RKO (cell line): ENCODE data around the gene KMT2E.

Experiments
- DNase-seq: peaks from one replicate; pipeline ENCODE4 v3.0.0-alpha.2; 2016; ENCODE audit warnings: low spot score

The KMT2E gene

DNA sequence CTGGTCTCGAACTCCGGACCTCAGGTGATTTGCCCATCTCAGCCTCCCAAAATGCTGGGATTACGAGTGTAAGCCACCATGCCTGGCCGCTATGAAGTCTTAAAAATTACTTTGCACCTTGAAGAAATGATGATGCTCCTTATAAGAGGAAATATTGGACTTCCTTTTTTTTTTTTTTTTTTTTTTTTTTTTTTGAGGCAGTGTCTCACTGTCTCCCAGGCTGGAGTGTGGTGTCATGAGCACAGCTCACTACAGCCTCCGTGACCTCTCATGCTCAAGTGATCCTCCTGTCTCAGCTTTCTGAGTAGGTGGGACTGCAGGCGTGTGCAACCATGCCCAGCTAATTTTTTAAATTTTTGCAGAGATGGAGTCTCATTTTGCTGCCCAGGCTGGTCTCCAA is 65.3 kb downstream of the KMT2E start:
- no peak for DNase-seq

DNA sequence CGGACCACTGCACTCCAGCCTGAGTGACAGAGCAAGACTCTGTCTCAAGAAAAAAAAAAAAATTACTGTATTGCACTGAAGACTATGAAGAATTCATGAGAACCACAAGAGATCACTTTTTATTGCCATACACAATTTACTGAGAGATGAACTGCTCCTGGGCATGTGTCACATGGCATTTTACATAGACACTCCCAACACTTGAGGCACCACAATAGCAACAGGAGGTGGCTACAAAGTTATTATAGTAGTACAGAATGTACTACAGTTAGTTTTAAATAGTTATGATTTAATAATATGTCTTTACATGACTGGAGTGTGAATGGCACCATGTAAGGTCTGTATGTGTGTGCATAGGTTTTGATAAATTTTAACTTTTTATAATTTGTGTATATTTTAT is 70.6 kb downstream of the KMT2E start:
- DNase-seq = no peak

DNA sequence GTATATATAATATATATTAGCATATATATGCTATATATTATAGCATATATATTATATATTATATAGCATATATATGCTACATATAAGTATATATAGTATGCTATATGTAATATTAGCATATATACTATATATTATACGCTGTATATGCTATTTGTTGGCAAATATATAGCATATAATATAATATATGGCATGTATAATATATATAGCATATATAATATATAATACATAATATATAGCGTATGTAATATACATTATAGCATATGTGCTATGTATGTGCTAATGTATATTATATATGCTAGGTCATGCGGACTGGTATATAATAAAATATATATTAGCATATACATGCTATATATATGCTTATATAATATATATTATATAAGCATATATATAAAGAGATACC is 72.8 kb downstream of the KMT2E start:
- no peak for DNase-seq

DNA sequence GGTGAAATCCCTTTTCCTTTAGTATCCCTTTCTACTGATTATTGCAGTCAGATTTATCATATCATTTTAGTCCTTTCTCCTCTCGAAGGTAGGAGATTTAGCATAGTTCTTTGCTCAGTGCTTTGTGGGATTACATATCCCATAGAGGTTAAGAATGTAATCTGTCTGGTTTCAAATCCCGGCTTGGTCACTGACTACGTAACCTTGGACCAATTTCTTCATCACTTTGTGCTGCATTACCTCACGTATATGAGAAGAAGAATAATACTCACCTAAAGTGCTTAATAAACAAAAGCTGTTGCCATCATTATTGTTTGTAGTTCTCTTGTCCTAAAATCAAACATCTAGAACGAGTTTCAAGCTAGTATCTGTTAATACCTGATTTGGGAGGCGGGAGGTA is 74.0 kb downstream of the KMT2E start:
- no peak for DNase-seq

DNA sequence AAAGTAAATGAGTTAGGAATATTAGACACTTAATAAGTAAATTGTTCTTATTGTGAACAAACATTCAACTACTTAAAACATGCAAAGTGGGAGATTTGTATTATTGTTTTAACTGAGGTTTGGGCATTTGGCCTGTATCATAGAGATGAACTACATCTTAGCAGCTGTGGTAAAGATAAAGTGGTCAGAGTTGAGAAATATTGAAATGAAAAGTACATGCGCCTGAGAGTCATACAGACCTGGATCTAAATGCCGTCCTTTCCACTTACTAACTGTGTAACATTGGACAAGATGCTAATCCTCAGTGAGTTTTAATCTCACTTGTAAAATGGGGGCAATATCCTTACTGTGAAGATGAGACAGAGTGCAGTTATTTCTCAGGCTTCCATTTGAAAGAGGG is 74.5 kb downstream of the KMT2E start:
- DNase-seq = no peak

DNA sequence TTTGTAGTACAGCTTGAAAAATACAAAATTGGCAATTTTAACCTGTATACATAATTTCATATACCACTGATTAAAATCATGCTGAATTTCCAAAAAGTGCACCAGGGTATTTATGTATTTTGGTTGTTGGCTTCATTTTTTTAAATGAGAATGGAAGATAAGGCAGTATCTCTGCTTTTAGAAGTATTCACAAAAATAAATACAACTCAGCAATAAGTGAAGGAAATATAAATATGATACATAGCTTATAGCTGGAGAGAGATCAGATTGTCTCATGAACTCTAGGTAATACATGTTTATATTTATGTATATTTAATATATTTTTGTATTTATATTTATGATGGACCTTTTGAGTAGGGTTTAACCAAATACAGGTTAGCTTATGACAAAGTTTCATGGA is 81.0 kb downstream of the KMT2E start:
- no peak for DNase-seq

DNA sequence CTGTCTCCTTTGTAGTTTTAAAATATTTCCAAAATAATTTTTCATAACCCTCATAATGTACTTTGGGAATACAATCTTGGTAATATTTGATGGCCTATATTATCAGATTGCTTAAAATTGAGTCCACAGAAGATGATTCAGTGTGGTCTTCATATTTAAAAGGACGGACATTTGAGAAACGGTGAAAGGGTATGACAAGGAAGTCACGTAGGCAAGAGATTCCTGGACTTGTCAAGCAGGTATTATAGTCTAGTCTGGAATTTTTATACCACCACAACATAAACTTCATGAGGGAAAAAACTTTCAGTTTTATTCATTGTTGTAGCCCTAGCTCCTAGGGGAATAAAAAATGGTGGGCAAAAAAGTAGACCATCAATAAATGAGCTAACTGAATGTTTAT is 82.3 kb downstream of the KMT2E start:
- no peak for DNase-seq

DNA sequence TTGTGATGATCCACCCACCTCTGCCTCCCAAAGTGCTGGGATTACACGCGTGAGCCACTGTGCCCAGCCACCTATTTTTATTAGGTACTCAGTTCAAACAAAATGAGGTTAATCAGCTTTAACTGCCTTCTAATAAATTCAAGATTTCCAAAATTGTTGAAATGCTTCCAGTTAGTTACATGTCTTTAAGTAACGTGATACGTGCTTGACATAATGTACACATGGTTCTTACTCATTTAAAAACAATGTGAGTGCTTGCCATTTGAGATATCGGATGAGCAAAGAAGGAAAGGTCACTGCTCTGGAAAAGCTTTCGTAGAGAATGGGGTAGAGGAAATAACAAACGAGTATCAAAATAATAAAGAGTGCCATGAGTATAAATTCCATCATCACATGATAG is 83.6 kb downstream of the KMT2E start:
- DNase-seq = peak; percentile 37

DNA sequence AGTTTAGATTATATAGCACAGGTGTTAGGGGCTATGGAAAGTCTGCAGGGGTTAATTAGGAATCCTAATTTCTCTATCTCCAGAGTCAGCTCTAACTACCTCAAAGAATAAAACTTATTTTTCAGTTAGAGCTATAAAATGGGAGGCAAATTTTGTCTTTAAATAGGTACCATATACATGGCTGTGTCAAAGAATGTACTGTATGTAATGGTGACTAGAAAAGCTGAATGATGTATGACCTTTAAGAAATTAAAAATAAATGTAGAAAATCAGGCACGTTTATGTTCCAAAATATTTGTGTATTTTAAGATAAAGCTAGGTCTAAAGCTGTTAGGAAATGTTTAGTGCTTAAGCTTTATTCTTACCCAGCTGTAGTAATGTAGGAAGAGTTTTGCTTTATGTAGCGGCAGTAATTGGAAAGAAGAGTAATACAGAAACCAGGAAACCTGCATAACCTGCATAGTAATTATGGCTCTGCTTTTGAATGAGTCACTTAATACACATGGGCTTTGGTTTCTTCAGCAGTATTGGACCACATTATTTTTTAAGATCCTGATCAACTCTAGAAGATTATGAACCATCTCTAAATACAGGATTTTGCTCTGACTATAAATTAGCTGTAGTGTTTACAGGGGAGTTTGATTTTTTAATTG is 85.0 kb downstream of the KMT2E start:
- no peak for DNase-seq

DNA sequence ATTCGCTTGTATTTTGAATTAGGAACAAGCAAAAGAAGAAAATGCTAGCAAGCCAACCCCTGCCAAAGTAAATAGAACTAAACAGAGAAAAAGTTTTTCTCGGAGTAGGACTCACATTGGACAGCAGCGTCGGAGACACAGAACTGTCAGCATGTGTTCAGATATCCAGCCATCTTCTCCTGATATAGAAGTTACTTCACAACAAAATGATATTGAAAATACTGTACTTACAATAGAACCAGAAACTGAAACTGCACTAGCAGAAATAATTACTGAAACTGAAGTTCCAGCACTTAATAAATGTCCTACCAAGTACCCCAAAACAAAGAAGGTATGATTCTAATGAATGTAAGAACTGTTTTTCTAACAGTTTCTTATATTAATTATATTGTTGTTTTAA is 87.9 kb downstream of the KMT2E start:
- DNase-seq = no peak

DNA sequence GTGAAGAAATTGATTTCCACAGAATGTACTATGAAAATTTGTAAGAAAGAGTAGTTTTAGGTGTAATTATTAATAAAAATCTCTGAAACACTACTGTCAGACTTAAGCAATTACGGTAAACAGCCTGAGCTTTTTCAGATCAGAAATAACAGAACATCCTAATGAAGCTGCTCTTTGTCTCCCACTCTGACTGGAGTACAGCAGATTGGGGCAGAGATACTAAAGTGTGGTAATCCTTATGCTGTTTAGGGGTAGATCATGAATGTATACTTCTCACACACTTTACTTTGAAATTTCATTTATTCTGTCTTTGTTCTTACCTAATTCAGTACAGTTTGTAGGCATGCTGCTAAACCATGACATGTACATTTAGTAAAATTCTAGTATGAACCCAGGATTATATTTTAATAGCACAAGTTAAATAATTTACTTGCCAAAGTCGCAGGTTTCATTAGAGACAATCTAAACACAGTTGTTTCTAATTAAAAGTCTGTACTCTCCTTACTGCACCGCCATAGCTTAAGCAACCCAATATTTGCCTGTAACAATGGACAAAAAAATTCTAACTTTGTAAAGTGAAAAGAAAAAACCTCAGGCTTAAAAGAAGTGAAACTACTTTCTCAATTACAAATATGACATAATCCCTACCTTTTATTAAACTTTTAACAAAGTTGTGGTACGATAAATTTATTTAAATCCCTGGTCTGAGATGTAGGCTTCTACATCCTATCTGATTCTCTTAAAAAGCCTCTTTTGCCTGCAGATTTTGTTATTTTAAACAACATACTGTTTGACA is 88.8 kb downstream of the KMT2E start:
- no peak for DNase-seq

DNA sequence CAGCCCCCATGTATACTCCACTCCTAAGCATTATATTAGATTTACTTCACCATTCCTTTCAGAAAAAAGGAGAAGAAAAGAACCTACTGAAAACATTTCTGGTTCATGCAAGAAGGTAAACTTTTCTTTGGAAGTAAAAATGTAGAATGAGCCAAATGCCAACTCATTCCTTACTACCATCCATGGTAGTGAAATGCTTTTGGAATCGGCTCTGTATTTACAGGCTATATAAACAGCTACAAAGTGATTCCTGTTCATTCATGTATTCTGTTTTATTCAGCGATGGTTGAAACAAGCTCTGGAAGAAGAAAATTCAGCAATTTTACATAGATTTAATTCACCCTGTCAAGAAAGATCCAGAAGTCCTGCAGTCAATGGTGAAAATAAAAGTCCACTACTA is 91.6 kb downstream of the KMT2E start:
- DNase-seq = no peak

DNA sequence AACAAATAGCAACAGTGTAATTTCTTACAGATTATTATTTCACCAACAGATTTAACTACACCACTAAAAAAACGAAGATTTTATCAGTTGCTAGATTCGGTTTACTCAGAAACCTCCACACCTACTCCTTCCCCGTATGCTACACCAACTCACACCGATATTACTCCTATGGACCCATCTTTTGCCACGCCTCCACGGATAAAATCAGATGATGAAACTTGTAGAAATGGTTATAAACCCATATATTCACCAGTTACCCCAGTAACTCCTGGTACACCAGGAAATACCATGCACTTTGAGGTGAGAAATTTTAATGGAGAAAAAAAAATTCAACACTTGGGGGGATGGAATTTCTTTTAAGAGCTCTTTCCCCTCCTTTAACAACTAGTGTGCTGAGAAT is 92.5 kb downstream of the KMT2E start:
- no peak for DNase-seq

DNA sequence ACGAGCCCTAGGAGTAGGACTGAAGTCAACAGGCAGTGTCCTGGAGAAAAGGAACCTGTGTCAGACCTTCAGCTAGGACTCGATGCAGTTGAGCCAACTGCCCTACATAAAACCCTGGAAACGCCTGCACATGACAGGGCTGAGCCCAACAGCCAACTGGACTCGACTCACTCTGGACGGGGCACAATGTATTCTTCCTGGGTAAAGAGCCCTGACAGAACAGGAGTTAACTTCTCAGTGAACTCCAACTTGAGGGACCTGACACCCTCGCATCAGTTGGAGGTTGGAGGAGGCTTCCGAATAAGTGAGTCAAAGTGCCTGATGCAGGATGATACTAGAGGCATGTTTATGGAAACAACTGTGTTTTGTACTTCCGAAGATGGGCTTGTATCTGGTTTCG is 93.5 kb downstream of the KMT2E start:
- no peak for DNase-seq

DNA sequence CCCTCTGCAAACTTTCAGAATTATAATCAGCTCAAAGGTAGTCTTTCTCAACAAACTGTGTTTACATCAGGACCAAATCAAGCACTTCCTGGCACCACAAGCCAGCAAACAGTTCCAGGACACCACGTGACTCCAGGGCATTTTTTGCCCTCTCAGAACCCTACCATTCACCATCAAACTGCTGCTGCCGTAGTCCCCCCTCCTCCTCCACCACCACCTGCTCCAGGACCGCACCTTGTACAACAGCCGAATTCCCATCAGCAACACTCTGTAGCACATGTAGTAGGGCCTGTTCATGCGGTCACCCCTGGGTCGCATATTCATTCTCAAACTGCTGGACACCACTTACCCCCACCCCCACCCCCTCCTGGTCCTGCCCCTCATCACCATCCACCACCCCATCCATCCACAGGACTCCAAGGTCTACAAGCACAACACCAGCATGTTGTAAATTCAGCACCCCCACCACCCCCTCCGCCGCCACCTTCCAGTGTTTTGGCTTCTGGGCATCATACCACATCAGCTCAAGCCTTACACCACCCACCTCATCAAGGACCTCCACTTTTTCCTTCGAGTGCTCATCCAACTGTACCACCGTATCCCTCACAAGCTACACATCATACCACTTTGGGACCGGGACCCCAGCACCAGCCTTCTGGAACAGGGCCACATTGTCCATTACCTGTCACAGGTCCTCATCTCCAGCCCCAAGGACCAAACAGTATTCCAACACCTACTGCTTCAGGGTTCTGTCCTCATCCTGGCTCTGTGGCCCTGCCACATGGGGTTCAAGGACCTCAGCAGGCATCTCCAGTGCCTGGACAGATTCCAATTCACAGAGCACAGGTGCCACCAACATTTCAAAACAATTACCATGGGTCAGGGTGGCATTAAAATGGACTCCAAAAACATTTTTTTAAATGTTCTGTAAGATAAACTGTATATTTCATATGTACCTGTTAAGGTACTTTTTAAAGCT is 98.7 kb downstream of the KMT2E start:
- DNase-seq = no peak

DNA sequence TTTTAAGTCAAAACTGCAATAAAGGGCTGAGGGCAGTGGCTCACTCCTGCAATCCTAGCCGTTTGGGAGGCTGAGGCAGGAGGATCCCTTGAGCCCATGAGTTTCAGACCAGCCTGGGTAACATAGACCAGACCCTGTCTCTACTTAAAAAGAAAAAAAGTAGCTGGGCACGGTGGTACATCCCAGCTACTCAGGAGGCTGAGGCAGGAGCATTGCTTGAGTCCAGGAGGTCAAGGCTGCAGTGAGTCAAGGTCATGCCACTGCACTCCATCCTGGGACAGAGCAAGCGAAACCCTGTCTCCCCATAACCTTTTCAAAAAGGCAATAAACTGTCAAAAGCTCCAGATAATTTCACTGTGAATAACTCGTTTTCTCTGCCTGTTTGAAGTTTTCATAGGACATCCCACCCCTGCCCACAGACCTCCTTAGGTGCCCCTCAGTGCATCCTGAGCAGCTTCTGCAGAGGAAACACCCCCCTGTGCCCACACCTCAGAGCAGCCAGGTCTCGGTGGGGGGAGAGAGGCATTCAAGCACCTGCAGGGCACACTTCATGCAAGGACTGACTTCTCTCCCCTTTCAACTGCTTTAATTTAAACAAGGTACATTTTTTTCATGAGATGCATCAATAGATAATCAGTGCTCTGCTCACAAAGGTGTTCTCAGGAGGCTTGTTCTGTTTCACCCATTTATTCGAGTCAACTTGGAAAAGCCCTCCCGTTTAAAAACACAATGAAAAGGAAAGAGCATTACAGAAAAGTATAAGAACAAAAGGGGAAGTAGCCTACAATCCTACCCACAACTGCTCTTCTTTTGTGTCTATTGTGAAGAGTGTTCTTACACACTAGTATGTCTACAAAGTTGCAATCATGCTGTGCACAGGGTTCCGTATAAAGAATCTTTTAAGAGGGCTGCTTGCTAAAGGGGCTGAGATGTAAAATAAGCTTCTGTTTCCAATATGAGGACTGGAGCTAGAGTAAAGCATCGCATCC is 104.9 kb downstream of the KMT2E start:
- DNase-seq = no peak

DNA sequence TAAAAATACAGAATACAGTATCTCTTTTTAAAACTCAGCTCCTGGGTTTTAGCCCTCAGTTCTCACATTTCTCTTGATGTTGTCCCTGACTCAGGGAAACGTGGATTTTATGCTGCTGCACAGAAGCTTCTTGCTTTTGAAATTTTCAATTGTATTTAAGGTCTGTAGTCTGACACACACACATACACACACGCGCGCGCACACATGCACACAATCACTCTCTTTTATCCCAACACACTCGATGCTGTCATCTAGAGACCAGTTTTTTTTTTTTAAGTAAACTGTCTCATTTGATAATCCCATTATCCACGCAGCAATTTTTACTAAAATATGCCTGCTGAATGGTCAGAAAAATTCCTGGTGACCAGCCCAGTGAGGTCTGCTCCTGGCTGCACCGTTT is 108.6 kb downstream of the KMT2E start:
- no peak for DNase-seq

DNA sequence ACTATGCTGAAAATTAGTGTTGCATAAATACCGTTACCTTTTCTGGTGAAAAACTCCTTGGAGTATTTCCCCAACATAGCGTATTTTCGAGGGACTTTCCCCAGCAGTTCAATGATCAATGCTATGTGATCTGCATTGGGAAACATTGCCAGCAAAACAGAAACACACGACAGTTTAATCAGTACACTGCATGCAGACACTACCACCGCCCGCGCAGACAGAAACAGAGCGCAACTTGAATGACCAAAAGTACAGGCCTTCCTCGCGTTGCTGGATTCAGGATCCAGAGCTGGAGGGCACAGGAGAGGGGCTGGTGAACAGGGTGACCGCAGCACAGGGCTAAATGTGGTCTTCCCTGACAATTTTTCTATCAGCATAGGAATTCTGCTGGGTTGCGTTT is 111.7 kb downstream of the KMT2E start:
- no peak for DNase-seq

DNA sequence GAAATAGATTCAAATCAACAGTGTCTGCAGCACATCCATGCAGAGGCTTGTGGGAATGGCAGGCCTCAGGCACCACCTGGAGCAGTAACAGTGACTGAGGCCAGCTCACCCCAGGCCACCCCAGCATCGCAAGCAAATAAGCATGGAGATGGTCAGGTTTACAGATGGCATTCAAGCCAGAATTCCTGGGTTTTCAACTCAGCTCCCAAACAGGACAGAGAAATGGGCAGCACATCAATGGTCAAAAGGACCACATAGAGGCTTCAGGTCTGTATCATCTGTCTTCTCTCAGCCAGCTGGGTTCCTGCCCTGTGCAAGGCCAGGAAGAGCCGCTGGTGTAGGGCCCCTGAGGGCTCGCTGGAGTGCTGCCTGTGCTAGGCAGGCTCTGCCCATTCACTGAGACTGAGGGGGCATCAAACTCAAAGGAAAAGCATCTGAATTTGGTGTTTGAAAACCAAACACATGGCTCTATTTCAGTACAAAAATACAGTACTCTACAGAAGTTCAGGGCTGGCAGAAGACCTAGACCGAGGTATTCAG is 112.5 kb downstream of the KMT2E start:
- no peak for DNase-seq

DNA sequence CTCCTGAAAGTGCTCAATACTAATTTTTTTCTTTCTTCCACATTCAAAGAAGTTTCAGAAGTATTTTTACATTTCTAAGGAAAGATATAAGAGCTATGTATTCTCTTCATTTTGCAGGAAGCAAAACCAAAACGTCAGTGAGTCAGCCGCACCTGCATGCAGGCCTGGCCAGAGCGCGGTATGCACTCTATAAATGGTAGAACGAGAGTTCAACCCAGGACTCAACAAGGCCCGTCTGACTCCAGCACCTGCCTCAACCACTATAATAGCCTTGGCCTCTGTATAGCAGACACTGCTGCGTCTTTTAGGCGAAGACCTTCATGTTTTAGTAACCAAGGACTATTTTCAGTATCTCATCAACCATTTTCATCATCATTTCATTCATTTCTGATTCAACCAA is 113.2 kb downstream of the KMT2E start:
- no peak for DNase-seq

DNA sequence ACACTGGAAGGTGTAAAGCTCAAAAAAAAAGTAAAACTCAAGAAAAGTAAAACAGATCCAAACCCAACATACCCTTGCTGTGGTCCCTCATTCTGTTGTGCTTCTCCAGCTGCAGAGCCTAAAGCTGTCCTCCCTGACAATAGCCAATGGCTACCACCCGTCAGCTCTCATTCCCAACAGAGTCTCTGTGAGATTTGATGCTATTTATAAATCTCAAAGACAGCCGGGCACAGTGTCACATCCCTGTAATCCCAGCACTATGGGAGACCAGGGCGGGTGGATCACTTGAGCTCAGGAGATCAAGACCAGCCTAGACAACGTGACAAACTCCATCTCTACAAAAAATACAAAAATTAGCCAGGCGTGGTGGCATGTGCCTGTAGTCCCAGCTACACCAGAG is 116.0 kb downstream of the KMT2E start:
- DNase-seq = no peak
